Duodenal mucosa (tissue), 2 donors: Measurements from ENCODE around the gene STAT1.

Source experiments
- H3K27ac ChIP-seq: one replicate; pipeline ENCODE4 v1.7.0; 2013; ENCODE audit warnings: low read depth, low read length
- H3K27me3 ChIP-seq, 2 donors: one replicate each; pipeline ENCODE4 v1.7.0; 2013; ENCODE audit warnings: low read length in 2 of 2, control low read depth in 1 of 2; ENCODE audit not compliant: insufficient read depth in 2 of 2, control insufficient read depth in 1 of 2
- H3K36me3 ChIP-seq, 2 donors: one replicate each; pipeline ENCODE4 v1.7.0; 2013; ENCODE audit warnings: low read length in 2 of 2, control low read depth in 1 of 2; ENCODE audit not compliant: insufficient read depth in 2 of 2, control insufficient read depth in 1 of 2
- H3K4me1 ChIP-seq, 2 donors: one replicate each; pipeline ENCODE4 v1.7.0; 2013; ENCODE audit warnings: low read length in 2 of 2, control low read depth in 1 of 2; ENCODE audit not compliant: insufficient read depth in 2 of 2, control insufficient read depth in 1 of 2
- H3K4me3 ChIP-seq, 2 donors: one replicate each; pipeline ENCODE4 v1.7.0; 2013; ENCODE audit warnings: low read length in 2 of 2, low read depth in 1 of 2
- H3K9ac ChIP-seq, 2 donors: one replicate each; pipeline ENCODE4 v1.7.0; 2013; ENCODE audit warnings: low read length in 2 of 2, low read depth in 1 of 2
- H3K9me3 ChIP-seq, 2 donors: one replicate each; pipeline ENCODE4 v1.7.0; 2013; ENCODE audit warnings: low read length in 2 of 2, control low read depth in 1 of 2; ENCODE audit not compliant: control insufficient read depth in 1 of 2

The STAT1 gene

GRCh38 chr2:190930411-190930810 is 83.6 kb downstream of the STAT1 start:
- peaks cover 18 to 32% of the 10 kb centered on the region in 2 donors for H3K36me3 ChIP-seq
- H3K27me3 ChIP-seq = no peaks in the 10 kb centered on the region
- peaks cover 6 to 11% of the 10 kb centered on the region in 2 donors for H3K4me1 ChIP-seq
- no peak overlapping the region for H3K9ac ChIP-seq
- H3K4me3 ChIP-seq = no peak overlapping the region
- no peaks in the 10 kb centered on the region for H3K9me3 ChIP-seq
- H3K27ac ChIP-seq = no peak overlapping the region

DNA sequence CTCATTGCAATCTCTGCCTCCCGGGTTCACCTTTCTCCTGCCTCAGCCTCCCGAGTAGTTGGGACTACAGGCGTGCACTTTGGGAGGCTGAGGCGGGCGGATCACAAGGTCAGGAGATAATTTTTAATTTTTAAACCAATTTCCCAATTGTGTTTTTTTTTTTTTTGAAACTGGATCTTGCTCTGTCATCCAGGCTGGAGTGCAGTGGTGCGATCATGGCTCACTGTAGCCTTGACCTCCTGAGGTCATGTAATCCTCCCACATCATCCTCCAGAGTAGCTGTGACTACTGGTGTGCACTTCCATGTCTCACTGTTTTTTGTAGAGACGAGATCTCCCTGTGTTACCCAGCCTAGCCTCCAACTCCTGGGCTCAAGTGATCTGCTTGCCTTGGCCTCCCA is 84.1 kb downstream of the STAT1 start:
- Histone ChIP-seq H3K36me3 (peaks cover 21 to 37% of the 10 kb centered on the region in 2 donors), H3K27ac (no peak overlapping the region), H3K27me3 (no peaks in the 10 kb centered on the region), H3K4me3 (no peak overlapping the region), H3K9me3 (no peaks in the 10 kb centered on the region), H3K4me1 (peaks cover 6 to 11% of the 10 kb centered on the region in 2 donors), H3K9ac (no peak overlapping the region)

- no peaks in the 10 kb centered on the region for H3K27me3 ChIP-seq
- H3K4me3 ChIP-seq = no peak overlapping the region
- H3K9ac ChIP-seq = no peak overlapping the region
- H3K27ac ChIP-seq = peak overlapping the region; percentile 40
- H3K36me3 ChIP-seq = peaks cover 35 to 52% of the 10 kb centered on the region in 2 donors
- no peaks in the 10 kb centered on the region for H3K9me3 ChIP-seq
- H3K4me1 ChIP-seq = peaks cover 6 to 18% of the 10 kb centered on the region in 2 donors
These were observed 86.7 kb downstream of the STAT1 start for GRCh38 chr2:190927301-190927700.

DNA sequence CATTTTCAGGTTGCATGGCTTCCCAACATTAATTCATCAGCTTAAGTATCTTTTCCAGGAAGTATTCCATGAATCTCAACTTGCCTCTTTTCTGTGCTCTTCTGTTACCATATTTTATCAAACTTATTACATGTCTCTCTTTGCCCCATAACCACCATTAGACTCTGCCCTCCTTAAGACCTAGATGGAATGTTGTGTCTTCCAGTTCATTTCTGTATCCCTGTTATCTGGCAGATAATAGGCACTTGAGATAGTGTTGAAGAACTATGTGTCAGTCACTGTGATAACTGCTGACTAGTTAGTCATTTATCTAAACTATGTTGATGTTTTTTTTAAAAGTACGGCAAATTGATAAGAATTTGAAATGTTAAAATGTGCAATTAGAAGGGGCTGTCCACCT is 91.6 kb downstream of the STAT1 start:
- Histone ChIP-seq H3K27me3 (no peaks in the 10 kb centered on the region), H3K36me3 (peaks cover 26 to 70% of the 10 kb centered on the region in 2 donors), H3K4me1 (peaks cover 6 to 18% of the 10 kb centered on the region in 2 donors), H3K4me3 (no peak overlapping the region), H3K9me3 (no peaks in the 10 kb centered on the region), H3K27ac (no peak overlapping the region), H3K9ac (no peak overlapping the region)

DNA sequence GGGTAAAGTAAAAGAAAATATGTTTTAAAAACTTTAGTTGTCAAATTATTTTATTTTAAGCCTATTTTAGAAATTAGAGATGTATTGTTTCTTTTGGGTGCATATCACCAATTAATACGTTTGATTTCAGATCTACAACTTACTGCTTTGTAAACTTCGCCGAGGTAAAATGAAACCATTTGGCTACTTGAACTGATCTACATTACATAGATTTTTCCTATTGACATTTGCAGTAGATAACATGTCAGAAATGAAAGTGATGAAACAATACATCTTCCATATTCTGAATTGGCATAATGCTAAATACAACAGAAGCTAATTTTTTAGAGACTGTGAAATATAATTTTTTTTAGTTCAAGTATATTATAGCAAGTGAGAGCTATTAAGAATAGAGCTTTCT is 93.9 kb downstream of the STAT1 start:
- Histone ChIP-seq H3K9ac (no peak overlapping the region), H3K9me3 (no peaks in the 10 kb centered on the region), H3K27ac (no peak overlapping the region), H3K27me3 (no peaks in the 10 kb centered on the region), H3K4me1 (peaks cover 0 to 11% of the 10 kb centered on the region in 2 donors), H3K36me3 (peaks cover 19 to 64% of the 10 kb centered on the region in 2 donors), H3K4me3 (no peak overlapping the region)
